Measurements from ENCODE around the gene DGKI.

Gene DGKI

DNA sequence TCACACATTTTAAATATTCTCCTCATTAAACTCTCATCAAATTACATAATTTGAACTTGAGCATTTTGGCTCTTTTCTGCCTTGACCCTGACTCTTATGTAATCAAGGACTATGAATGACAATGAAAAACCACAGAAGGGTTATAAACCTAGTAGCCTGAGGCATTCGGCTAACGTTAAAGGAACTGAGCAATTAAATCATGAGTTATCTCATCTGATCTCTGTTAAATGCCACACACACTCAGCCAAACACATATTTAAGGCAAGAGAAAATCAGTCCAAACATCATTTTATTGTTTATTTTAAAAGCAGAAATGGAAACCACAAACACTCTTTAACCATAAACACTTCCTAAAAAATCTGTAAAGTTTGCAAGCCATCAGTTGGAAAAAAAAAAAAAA is 204.3 kb downstream of the DGKI start:
- DNase-seq = no peak

DNA sequence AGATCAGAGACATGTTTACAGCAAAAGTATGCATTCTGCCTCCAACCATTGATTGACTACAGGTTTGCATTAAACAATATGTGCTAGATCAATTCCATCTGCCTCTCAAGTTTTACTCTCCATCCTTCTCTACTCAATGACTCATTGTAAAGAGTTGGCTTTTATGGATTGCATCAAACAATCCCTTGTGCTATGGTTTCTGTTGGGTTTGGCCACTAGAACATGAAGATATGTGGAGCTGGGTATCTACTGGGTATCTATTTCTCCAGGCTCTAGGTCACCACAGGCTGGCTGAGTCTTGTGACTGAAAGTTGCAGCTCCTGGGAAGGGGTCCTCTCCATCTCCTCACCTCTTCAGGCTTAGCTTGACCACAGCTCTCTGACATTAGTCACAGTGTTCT is 204.7 kb downstream of the DGKI start:
- no peak for DNase-seq

DNA sequence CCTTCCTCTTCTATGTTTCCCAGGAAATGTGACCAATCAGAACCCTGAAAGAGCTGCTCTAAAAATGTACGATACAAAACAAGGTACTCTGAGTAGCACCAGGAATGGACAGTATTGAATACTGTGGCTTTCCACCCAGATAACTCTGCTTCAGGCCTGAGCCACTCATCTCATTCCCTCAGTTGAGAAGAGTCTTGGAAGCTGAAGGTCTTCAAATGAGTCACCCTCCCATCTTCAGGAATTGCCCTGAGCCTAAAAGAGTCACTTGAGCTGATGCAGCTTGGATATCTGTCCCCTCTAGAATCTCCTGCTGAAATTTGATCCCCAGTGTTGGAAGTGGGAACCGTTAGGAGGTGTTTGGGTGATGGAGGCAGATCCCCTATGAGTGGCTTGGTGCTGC is 210.4 kb downstream of the DGKI start:
- no peak for DNase-seq

DNA sequence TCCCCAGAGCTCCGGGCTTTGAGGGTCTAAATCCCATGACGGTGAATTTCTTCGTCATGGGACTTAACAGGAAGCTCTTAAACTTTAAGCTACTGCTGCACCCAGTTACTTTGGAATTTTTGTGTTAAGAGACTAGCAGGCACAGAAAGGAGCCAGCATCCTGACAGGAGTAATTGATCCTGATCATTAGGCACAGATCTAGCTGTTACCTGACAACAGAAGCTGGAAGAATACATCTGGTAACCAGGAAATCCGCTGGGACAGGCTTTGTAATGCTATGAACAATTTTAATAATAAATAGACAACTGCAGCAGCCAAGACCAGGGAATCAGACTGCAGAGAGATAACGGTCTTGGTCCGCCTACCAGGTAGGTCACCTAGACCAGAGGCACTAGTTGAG is 210.9 kb downstream of the DGKI start:
- no peak for DNase-seq

DNA sequence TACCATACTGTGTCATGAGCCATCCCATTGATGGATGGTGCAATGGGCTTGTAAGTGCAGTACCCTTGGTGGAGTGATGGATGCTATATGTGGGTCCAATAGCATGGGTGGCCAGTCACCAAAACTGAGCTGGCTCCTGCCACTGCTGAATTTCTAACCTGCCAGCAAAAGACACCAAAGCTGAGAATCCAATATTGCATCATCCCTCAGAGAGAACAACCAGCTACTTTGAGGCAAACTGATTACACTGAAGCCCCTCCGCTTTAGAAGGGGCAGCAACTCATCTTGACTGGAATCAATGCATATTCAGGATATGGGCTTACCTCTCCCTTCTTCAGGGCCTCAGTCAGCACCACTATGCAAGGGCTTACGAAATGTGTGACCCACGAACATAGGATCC is 211.6 kb downstream of the DGKI start:
- no peak for DNase-seq

GRCh38 chr7:137634356-137634755 is 212.4 kb downstream of the DGKI start:
- DNase-seq = no peak

DNA sequence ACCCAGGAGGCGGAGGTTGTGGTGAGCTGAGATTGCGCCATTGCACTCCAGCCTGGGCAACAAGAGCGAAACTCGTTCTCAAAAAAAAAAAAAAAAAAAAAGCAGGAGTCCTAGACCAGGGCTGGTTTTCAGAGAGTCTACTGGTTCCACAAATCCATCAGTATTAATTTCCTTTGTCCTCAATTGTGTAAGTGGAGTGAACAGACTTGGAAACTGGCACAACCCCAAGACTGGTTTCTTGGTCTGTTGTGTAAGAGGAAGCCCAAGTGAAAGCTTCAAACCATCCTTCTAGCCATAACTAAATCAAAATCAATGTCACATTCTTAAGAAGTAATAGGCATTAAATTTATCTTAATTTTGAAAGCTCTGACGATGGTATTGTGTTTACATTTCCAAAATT is 213.6 kb downstream of the DGKI start:
- no peak for DNase-seq

- no peak for DNase-seq
Observed at GRCh38 chr7:137628216-137628615, 218.6 kb downstream of the DGKI start.

- peak; percentile 1 for DNase-seq
Observed at GRCh38 chr7:137626469-137627067, 220.2 kb downstream of the DGKI start.

GRCh38 chr7:137625197-137625596 is 221.6 kb downstream of the DGKI start:
- DNase-seq = no peak

- no peak for DNase-seq
Observed at GRCh38 chr7:137619181-137619580, 227.6 kb downstream of the DGKI start.

- DNase-seq = no peak
Observed at GRCh38 chr7:137618748-137619147, 228.0 kb downstream of the DGKI start.

- no peak for DNase-seq
Observed at GRCh38 chr7:137613006-137613525, 233.7 kb downstream of the DGKI start.

DNA sequence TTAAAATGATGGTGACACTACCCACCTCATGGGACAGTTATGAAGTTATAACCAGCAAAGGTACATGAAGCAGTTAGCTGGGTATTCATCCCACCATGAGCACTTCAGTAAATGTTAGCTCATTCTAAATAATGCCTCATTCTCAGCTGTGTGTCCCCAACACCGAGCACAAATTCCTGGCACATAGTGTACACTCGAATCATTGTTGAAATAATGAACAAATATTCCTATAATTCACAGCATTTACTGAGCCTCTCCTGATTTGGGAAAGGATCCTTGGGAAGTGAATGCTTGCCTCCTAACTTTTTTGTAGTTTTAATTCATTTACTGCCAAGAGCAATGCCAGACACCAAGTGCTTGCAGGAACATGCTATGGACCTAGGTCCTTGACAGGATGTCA is 235.2 kb downstream of the DGKI start:
- no peak for DNase-seq

DNA sequence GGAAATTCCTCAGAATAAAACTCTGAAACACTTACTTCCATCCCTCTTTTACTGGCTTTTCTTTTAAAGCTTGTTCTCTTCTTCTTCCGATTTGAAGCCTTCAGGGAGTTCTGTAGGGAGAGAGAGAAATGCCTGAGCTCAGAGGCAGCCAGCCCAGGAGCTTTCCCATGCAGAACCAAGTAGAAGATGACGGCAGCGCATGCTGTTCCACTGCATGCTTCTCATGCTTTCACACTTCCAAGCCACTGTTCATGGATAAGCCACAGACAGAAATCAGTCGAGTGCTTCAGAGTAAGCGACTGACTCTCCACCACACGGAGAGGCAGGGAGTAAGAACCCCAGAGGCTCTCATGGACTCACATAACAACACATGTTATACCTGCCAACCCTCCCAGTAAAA is 237.3 kb downstream of the DGKI start:
- no peak for DNase-seq

DNA sequence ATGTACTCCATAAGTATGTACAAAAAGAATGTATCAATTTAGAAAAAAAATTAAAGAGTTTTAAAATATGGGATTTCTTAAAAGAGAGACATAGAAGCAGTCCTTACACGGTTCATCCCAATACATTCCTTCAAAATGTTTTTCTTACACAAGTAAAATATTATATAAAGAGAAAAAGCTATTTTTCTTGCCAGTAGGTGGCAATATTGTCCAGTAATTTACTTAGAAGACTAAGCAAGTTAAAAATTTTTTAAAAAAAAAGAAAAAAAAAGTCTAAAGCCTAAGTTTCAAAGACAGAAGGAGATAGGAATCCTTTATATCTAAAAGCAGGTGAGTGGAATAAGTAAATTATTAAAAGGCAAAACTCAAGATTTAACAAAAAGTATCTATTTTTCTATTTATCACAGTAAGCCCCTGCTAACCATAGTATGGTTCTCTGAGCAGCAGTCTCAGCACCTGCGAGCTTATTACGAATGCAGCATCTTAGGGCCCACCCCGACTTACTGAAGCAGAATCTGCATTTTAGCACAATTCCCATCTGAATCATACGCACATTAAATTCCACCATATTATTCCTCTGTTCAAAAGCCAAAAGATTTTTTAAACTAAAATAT is 240.6 kb downstream of the DGKI start:
- DNase-seq = peak; percentile 41

- no peak for DNase-seq
Observed at GRCh38 chr7:137603043-137603442, 243.7 kb downstream of the DGKI start.

DNA sequence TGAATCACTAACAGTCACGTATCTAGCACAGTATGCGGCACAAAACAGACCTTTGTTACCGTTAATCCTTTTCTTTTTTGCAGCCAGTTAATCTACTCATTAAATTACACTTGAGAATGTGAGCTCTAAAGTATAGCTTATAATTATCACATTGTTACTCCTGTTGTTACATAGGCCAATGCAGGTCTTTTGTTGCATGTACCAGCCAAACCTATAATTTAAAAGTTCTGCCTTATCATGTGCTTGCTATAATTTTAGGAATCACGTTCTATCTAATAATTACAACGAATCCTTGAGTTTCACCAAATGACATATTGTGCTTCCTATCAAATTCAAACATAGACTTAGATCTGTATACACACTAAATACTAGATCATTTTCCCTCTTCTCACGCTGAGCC is 245.1 kb downstream of the DGKI start:
- no peak for DNase-seq

DNA sequence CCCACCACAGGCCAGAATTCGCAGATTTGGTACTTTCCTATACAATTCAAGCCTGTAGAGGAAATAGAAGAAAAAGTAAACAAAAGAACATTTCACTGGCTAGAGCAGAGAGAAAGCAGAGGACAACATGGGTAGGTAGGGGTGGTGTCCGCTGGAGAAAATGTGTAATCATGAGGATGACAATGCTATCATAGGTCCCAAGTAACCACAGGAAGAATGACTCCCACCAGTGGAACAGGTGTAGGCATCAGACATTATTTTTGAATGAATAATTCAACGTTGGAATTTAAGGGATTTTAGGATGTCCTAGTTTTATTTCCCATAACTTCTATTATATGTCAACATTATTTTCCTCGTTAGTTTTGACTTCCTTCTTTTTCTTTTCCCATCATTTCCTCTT is 248.9 kb downstream of the DGKI start:
- no peak for DNase-seq

GRCh38 chr7:137593115-137593711 is 253.6 kb downstream of the DGKI start:
- DNase-seq = no peak

DNA sequence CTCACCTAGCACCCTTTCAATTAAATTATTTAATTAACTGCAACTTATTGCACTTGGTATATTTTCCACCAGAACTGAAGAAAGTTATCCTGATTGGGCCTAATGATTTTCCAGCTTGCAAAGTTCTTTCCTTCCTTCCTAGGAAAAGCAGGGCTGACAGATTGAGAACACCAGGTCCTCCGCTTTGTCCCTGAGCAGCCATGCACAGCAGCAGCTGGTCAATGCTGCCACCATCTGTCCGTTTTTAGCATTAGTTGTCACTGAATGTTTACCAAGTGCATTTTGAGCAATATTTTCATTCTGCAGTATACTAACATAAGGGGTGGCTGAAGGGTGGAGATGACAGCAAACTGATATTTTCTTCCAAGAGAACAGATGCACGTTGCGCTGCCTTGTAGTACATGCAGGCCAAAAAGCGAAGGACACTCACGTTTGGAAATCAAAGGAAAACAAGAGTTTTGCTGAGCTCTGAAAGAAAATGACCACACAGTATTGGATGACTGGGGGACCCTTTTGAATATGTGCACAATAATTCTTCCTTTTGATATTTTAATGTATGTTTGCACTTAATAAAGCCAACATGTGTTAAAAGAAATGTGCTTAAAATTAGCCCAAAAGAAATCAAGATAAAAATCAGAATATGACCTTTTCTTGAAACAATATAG is 254.4 kb downstream of the DGKI start:
- peak; percentile 53 for DNase-seq

DNA sequence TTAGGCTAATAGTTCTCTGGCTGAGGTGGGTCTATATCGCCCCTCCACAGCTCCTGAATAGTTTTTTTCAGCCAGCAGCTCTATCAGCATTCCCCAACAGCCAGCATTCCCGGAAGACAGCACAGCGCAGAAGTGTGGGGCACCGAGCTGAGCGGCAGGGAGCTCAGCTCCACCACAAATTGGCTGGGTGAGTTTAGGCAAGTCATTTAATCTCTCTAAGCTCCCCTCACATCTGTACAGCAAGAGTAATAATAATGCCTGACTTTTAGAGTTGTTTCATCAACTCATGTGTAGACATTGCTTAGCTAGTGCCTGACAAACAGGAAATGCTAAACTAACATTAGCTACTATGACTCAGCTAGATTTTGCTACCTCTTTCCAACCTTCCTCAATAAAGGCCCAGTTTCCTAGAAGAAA is 255.3 kb downstream of the DGKI start:
- DNase-seq = no peak

DNA sequence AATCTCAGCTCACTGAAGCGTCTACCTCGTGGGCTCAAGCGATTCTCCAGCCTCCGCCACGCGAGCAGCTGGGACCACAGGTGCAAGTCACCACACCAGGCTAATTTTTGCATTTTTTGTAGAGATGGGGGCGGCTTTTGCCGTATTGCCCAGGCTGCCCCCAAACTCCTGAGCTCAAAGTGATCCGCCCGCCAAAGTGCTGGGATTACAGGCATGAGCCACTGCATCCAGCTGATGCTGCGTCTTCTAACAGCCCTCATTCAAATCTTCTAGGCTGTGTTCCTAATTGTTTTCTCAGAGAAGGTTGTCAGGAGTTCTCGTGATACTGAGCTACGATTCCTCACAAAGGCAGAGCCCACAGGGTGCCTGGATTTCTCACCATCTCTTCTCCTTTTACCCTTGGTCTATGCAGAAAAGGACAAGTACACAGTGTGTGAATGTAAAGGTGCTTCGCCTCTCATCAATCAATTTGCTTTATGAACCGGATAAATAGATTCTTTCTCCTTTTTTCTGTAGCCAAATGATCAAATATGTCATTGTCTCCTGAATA is 255.9 kb downstream of the DGKI start:
- no peak for DNase-seq
